Measurements from ENCODE around the gene ADM2. TPM values are rescaled to one million over a fixed set of nuclear protein-coding genes. Genes with fewer than 3 reads are reported as not detected.

ADM2 gene
- total and polyA plus RNA-seq, 2 of the 13 experiments (the other 11 are each of a cell fraction or from before 2014, with no cell fraction given), result 1.2 to 3.0 TPM

GRCh38 chr22:50481440-50482106 lies at the start of gene ADM2 (continued):
- no peak for TF ChIP-seq ZNF280B (CRISPR knock-in tag; IDR thresholded peaks at IDR 0.05; ENCODE audit: borderline replicate concordance)
- no peak for TF ChIP-seq MEF2D (CRISPR knock-in tag; IDR thresholded peaks at IDR 0.05)
- TF ChIP-seq KDM2A (CRISPR knock-in tag; IDR thresholded peaks at IDR 0.05; ENCODE audit: borderline replicate concordance, low read depth), result 0 out of 2 replicates have a peak, but pooled peaks have one; percentile 1
- TF ChIP-seq TCF7 (IDR thresholded peaks at IDR 0.05; ENCODE audit: low read depth), result no peak
- TF ChIP-seq GLI4 (CRISPR knock-in tag; IDR thresholded peaks at IDR 0.05; ENCODE audit: borderline replicate concordance), result no peak
- no peak for TF ChIP-seq IKZF5 (CRISPR knock-in tag; IDR thresholded peaks at IDR 0.05)
- peak; percentile 51; the same call in 1 of the 2 replicates for TF ChIP-seq ZSCAN25 (CRISPR knock-in tag; IDR thresholded peaks at IDR 0.05)
- no peak for TF ChIP-seq ZNF510 (CRISPR knock-in tag; IDR thresholded peaks at IDR 0.05; ENCODE audit: low read depth)
- peak; percentile 56 for TF ChIP-seq SAP130 (CRISPR knock-in tag; IDR thresholded peaks at IDR 0.05; ENCODE audit: low read depth)
- no peak for TF ChIP-seq ZNF17 (CRISPR knock-in tag; IDR thresholded peaks at IDR 0.05)
- TF ChIP-seq ZBTB7A (CRISPR knock-in tag; IDR thresholded peaks at IDR 0.05), result no peak
- TF ChIP-seq ZMAT5 (CRISPR knock-in tag; IDR thresholded peaks at IDR 0.05; ENCODE audit: borderline replicate concordance, low read depth), result no peak
- TF ChIP-seq THRA (CRISPR knock-in tag; IDR thresholded peaks at IDR 0.05; ENCODE audit: borderline replicate concordance), result no peak
- TF ChIP-seq, protein P1, sequence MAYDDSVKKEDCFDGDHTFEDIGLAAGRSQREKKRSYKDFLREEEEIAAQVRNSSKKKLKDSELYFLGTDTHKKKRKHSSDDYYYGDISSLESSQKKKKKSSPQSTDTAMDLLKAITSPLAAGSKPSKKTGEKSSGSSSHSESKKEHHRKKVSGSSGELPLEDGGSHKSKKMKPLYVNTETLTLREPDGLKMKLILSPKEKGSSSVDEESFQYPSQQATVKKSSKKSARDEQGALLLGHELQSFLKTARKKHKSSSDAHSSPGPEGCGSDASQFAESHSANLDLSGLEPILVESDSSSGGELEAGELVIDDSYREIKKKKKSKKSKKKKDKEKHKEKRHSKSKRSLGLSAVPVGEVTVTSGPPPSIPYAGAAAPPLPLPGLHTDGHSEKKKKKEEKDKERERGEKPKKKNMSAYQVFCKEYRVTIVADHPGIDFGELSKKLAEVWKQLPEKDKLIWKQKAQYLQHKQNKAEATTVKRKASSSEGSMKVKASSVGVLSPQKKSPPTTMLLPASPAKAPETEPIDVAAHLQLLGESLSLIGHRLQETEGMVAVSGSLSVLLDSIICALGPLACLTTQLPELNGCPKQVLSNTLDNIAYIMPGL (CRISPR knock-in tag; IDR thresholded peaks at IDR 0.05; ENCODE audit: borderline replicate concordance in 1 of 2, low read depth in 1 of 2), result peak in 1 of 2 experiments; percentile 62; a peak in 1 of 4 replicates
- no peak for TF ChIP-seq JUN (CRISPR knock-in tag; IDR thresholded peaks at IDR 0.05)
- no peak for TF ChIP-seq ZNF382 (CRISPR knock-in tag; IDR thresholded peaks at IDR 0.05; ENCODE audit: borderline replicate concordance)
- no peak for TF ChIP-seq CENPBD1 (CRISPR knock-in tag; IDR thresholded peaks at IDR 0.05; ENCODE audit: borderline replicate concordance, low read depth)
- TF ChIP-seq, protein P2, sequence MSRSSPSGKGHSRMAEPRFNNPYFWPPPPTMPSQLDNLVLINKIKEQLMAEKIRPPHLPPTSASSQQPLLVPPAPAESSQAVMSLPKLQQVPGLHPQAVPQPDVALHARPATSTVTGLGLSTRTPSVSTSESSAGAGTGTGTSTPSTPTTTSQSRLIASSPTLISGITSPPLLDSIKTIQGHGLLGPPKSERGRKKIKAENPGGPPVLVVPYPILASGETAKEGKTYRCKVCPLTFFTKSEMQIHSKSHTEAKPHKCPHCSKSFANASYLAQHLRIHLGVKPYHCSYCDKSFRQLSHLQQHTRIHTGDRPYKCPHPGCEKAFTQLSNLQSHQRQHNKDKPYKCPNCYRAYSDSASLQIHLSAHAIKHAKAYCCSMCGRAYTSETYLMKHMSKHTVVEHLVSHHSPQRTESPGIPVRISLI (CRISPR knock-in tag; IDR thresholded peaks at IDR 0.05; ENCODE audit: borderline replicate concordance), result no peak
- no peak for TF ChIP-seq KAT2B (IDR thresholded peaks at IDR 0.05; ENCODE audit: borderline replicate concordance, low read depth, low read length)
- TF ChIP-seq GATAD1 (CRISPR knock-in tag; IDR thresholded peaks at IDR 0.05), result no peak

Data from HepG2 (cell line).